ENCODE results near the gene SGSM2.

SGSM2 gene

DNA sequence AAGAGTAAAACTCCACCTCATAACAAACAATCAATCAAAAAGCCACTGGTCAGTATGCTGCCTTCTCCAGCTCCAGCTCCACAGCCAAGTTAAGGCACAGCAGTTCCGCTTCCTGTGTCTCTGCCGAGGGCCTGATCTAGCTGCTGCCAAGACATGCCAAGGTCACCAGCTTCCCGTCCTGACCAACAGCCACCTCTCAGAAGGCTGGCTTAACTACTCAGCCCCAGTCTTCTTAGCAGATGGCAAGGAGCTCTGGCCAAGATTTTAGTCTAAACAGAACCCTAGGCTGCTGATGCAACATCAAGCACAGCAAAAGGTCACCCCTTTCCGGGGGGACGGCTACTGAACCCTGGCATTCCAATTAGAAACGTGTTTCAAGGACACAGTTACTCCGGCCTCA is 81.3 kb downstream of the SGSM2 start:
- Histone ChIP-seq H3K4me3 (replicated peaks; ENCODE audit: insufficient read depth, low read length) (no peak overlapping the region), H3K27ac (replicated peaks) (no peak overlapping the region)

DNA sequence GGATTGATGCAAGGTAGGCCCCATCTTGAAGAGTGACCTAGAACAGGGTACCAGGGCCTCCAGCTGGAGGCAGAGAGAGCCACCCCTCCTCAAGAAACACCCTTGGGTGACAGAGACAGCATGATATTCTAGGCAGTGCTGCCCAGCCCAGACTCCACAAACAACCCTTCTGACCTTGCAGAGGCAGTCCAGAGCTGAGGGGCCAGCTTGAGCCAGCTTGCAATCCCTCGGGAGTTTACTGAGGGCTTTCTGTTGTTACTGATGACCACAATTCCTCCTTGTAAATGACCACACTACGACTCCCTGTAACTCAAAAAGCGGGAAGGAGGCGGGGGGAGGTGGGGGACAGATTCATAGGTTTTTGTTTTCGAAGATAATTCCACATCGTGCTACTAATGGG is 82.2 kb downstream of the SGSM2 start:
- H3K4me3 ChIP-seq (replicated peaks; ENCODE audit: insufficient read depth, low read length): no peak overlapping the region
- DNase-seq (ENCODE audit: low read depth in 1 of 2, low spot score in 1 of 2): no peak

More for the DNA sequence above, 81.3 kb downstream of the SGSM2 start:
- TF ChIP-seq SPI1 (IDR thresholded peaks at IDR 0.05; ENCODE audit: borderline replicate concordance, low read depth) (no peak), POLR2AphosphoS5 (IDR thresholded peaks at IDR 0.05; ENCODE audit: low read depth) (no peak), GABPA (IDR thresholded peaks at IDR 0.05; ENCODE audit: low read depth) (no peak)
- TF ChIP-seq, protein P1, sequence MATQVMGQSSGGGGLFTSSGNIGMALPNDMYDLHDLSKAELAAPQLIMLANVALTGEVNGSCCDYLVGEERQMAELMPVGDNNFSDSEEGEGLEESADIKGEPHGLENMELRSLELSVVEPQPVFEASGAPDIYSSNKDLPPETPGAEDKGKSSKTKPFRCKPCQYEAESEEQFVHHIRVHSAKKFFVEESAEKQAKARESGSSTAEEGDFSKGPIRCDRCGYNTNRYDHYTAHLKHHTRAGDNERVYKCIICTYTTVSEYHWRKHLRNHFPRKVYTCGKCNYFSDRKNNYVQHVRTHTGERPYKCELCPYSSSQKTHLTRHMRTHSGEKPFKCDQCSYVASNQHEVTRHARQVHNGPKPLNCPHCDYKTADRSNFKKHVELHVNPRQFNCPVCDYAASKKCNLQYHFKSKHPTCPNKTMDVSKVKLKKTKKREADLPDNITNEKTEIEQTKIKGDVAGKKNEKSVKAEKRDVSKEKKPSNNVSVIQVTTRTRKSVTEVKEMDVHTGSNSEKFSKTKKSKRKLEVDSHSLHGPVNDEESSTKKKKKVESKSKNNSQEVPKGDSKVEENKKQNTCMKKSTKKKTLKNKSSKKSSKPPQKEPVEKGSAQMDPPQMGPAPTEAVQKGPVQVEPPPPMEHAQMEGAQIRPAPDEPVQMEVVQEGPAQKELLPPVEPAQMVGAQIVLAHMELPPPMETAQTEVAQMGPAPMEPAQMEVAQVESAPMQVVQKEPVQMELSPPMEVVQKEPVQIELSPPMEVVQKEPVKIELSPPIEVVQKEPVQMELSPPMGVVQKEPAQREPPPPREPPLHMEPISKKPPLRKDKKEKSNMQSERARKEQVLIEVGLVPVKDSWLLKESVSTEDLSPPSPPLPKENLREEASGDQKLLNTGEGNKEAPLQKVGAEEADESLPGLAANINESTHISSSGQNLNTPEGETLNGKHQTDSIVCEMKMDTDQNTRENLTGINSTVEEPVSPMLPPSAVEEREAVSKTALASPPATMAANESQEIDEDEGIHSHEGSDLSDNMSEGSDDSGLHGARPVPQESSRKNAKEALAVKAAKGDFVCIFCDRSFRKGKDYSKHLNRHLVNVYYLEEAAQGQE (IDR thresholded peaks at IDR 0.05; ENCODE audit: insufficient replicate concordance, low read depth): no peak
- TF ChIP-seq, protein P2, sequence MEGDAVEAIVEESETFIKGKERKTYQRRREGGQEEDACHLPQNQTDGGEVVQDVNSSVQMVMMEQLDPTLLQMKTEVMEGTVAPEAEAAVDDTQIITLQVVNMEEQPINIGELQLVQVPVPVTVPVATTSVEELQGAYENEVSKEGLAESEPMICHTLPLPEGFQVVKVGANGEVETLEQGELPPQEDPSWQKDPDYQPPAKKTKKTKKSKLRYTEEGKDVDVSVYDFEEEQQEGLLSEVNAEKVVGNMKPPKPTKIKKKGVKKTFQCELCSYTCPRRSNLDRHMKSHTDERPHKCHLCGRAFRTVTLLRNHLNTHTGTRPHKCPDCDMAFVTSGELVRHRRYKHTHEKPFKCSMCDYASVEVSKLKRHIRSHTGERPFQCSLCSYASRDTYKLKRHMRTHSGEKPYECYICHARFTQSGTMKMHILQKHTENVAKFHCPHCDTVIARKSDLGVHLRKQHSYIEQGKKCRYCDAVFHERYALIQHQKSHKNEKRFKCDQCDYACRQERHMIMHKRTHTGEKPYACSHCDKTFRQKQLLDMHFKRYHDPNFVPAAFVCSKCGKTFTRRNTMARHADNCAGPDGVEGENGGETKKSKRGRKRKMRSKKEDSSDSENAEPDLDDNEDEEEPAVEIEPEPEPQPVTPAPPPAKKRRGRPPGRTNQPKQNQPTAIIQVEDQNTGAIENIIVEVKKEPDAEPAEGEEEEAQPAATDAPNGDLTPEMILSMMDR (IDR thresholded peaks at IDR 0.05; ENCODE audit: insufficient read depth, low read length): no peak
- no peaks in the 10 kb centered on the region for H3K27me3 ChIP-seq (ENCODE audit: insufficient read depth, poor library complexity, severe bottlenecking)
- DNase-seq (ENCODE audit: low read depth in 1 of 2, low spot score in 1 of 2): no peak

GRCh38 chr17:2420176-2420575 is 82.9 kb downstream of the SGSM2 start:
- no peaks in the 10 kb centered on the region for H3K27me3 ChIP-seq (ENCODE audit: insufficient read depth, poor library complexity, severe bottlenecking)
- no peak for DNase-seq (ENCODE audit: low read depth in 1 of 2, low spot score in 1 of 2)
- no peak overlapping the region for H3K4me3 ChIP-seq (replicated peaks; ENCODE audit: insufficient read depth, low read length)
- no peak overlapping the region for H3K27ac ChIP-seq (replicated peaks)
- TF ChIP-seq, protein P1 (IDR thresholded peaks at IDR 0.05; ENCODE audit: insufficient replicate concordance, low read depth): no peak
- TF ChIP-seq, protein P2 (IDR thresholded peaks at IDR 0.05; ENCODE audit: insufficient read depth, low read length): no peak
- TF ChIP-seq POLR2AphosphoS5 (IDR thresholded peaks at IDR 0.05; ENCODE audit: low read depth): no peak
- no peak for TF ChIP-seq SPI1 (IDR thresholded peaks at IDR 0.05; ENCODE audit: borderline replicate concordance, low read depth)
- TF ChIP-seq GABPA (IDR thresholded peaks at IDR 0.05; ENCODE audit: low read depth): no peak

More for the DNA sequence above, 82.2 kb downstream of the SGSM2 start:
- no peak for TF ChIP-seq GABPA (IDR thresholded peaks at IDR 0.05; ENCODE audit: low read depth)
- TF ChIP-seq, protein P2 (IDR thresholded peaks at IDR 0.05; ENCODE audit: insufficient read depth, low read length): no peak
- no peaks in the 10 kb centered on the region for H3K27me3 ChIP-seq (ENCODE audit: insufficient read depth, poor library complexity, severe bottlenecking)
- no peak overlapping the region for H3K27ac ChIP-seq (replicated peaks)
